Tracheal epithelial cell (primary cell): ENCODE data around the gene C11orf68. TPM values are rescaled to one million over a fixed set of nuclear protein-coding genes. Genes with fewer than 3 reads are reported as not detected.

Experiments used
- total RNA-seq: library from RNA; depleted of rRNA; stranded (reverse); fragments of >200 nt; gene quantifications from 2 replicates; pipeline ENCODE4 v1.2.1, GENCODE V29; 2014

C11orf68 gene
- 6.8 and 18.6 TPM in 2 replicates for total RNA-seq

GRCh38 chr11:65918211-65919140 lies at the start of gene C11orf68:
C11orf68 (minus strand) TSS chr11:65919062; CDS start chr11:65919031, 31 bp downstream.

GRCh38 chr11:65961267-65962140 lies 42.6 kb upstream of the C11orf68 start, which contains the start of gene SART1:
SART1 (plus strand) TSS chr11:65961734; CDS start chr11:65961781, 47 bp downstream.

GRCh38 chr11:65945430-65945911 lies 26.6 kb upstream of the C11orf68 start, which contains the start of gene TSGA10IP:
TSGA10IP (plus strand) TSS chr11:65945480; CDS start chr11:65945676, 196 bp downstream.

GRCh38 chr11:65919141-65919572 lies 295 bp upstream of the C11orf68 start, which contains the start of gene DRAP1:
DRAP1 (plus strand) TSS chr11:65919426; CDS start chr11:65919502, 76 bp downstream.

GRCh38 chr11:65900125-65900898 lies 18.6 kb downstream of the C11orf68 start, which contains the start of gene FOSL1:
FOSL1 (minus strand) TSS chr11:65900388; CDS start chr11:65900339, 49 bp downstream.

GRCh38 chr11:65890324-65891218 lies 28.3 kb downstream of the C11orf68 start, which contains the start of gene CCDC85B:
CCDC85B (plus strand) TSS chr11:65890673; CDS start chr11:65890784, 111 bp downstream.

GRCh38 chr11:65888163-65888814 lies 30.6 kb downstream of the C11orf68 start, which contains the start of gene FIBP:
FIBP (minus strand) TSS chr11:65888471; CDS start chr11:65888418, 53 bp downstream.

GRCh38 chr11:65879617-65880016 lies 39.2 kb downstream of the C11orf68 start, which contains the start of gene CTSW:
CTSW (plus strand) TSS chr11:65879837; CDS start chr11:65879855, 18 bp downstream.

GRCh38 chr11:65872586-65873317 lies 46.1 kb downstream of the C11orf68 start, which contains the start of gene EFEMP2:
EFEMP2 (minus strand) TSS chr11:65872800; CDS start chr11:65872354, 446 bp downstream.

Other genes with a start within 250 kb of the C11orf68 start
- gene KAT5, start 206.8 kb downstream of the C11orf68 start, total RNA-seq: 33.0 and 43.6 TPM in 2 replicates
- gene RNASEH2C, start 198.3 kb downstream of the C11orf68 start, total RNA-seq: 13.9 and 42.2 TPM in 2 replicates
- gene AP5B1, start 138.1 kb downstream of the C11orf68 start, total RNA-seq: 11.7 and 23.4 TPM in 2 replicates
- 8.1 and 61.7 TPM in 2 replicates for gene OVOL1, start 132.0 kb downstream of the C11orf68 start, total RNA-seq
- 0.24 and 0.43 TPM in 2 replicates for gene SNX32, start 85.1 kb downstream of the C11orf68 start, total RNA-seq
- gene CFL1, start 60.9 kb downstream of the C11orf68 start, total RNA-seq: 598 and 942 TPM in 2 replicates
- 49.4 and 60.2 TPM in 2 replicates for gene MUS81, start 58.6 kb downstream of the C11orf68 start, total RNA-seq
- 5.3 and 10.4 TPM in 2 replicates for gene EFEMP2, start 46.3 kb downstream of the C11orf68 start, total RNA-seq
- gene CTSW, start 39.2 kb downstream of the C11orf68 start, total RNA-seq: not detected in 2 replicates
- 159 and 174 TPM in 2 replicates for gene FIBP, start 30.6 kb downstream of the C11orf68 start, total RNA-seq
- 40.7 and 53.5 TPM in 2 replicates for gene CCDC85B, start 28.4 kb downstream of the C11orf68 start, total RNA-seq
- 7.0 and 33.3 TPM in 2 replicates for gene FOSL1, start 18.7 kb downstream of the C11orf68 start, total RNA-seq
- gene DRAP1, start 364 bp upstream of the C11orf68 start, total RNA-seq: 107 and 153 TPM in 2 replicates
- gene TSGA10IP, start 26.4 kb upstream of the C11orf68 start, total RNA-seq: not detected in 2 replicates
- gene SART1, start 42.7 kb upstream of the C11orf68 start, total RNA-seq: 18.8 and 22.7 TPM in 2 replicates
- gene EIF1AD, start 83.1 kb upstream of the C11orf68 start, total RNA-seq: 22.4 and 41.4 TPM in 2 replicates
- 7.7 and 10.8 TPM in 2 replicates for gene BANF1, start 83.4 kb upstream of the C11orf68 start, total RNA-seq
- gene CST6, start 92.9 kb upstream of the C11orf68 start, total RNA-seq: 2.3 and 33.7 TPM in 2 replicates
- under 0.01 TPM in 1 of 2 replicates, not detected in the other for gene CATSPER1, start 107.4 kb upstream of the C11orf68 start, total RNA-seq
- gene GAL3ST3, start 130.1 kb upstream of the C11orf68 start, total RNA-seq: 0.48 TPM in 1 of 2 replicates, not detected in the other
- gene SF3B2, start 133.3 kb upstream of the C11orf68 start, total RNA-seq: 121 and 139 TPM in 2 replicates
- 12.1 and 21.2 TPM in 2 replicates for gene PACS1, start 151.2 kb upstream of the C11orf68 start, total RNA-seq